Activated effector memory CD4-positive, alpha-beta T cell treated with Interleukin-2 at 50 U/mL for 16 hours (primary cell): ENCODE data around the gene TGFB2.

ENCODE experiments used
- DNase-seq: peaks from one replicate; pipeline ENCODE4 v3.0.0-alpha.2; 2020

The TGFB2 gene

GRCh38 chr1:218430822-218431221 is 85.7 kb downstream of the TGFB2 start:
- no peak for DNase-seq

GRCh38 chr1:218431476-218431875 is 86.3 kb downstream of the TGFB2 start:
- no peak for DNase-seq

- no peak for DNase-seq
These were observed 88.6 kb downstream of the TGFB2 start for GRCh38 chr1:218433744-218434143.

- DNase-seq = no peak
These were observed 90.4 kb downstream of the TGFB2 start for GRCh38 chr1:218435528-218435927.

- no peak for DNase-seq
These were observed 91.2 kb downstream of the TGFB2 start for GRCh38 chr1:218436346-218436745.

GRCh38 chr1:218436997-218437396 is 91.9 kb downstream of the TGFB2 start:
- no peak for DNase-seq

- no peak for DNase-seq
These were observed 94.6 kb downstream of the TGFB2 start for GRCh38 chr1:218439541-218440295.

GRCh38 chr1:218443255-218443654 is 98.1 kb downstream of the TGFB2 start:
- DNase-seq = no peak

GRCh38 chr1:218444173-218444572 is 99.0 kb downstream of the TGFB2 start:
- no peak for DNase-seq

- DNase-seq = no peak
These were observed 99.5 kb downstream of the TGFB2 start for GRCh38 chr1:218444588-218444987.

- DNase-seq = no peak
These were observed 102.0 kb downstream of the TGFB2 start for GRCh38 chr1:218447010-218447689.

- no peak for DNase-seq
These were observed 106.3 kb downstream of the TGFB2 start for GRCh38 chr1:218451415-218451814.

GRCh38 chr1:218454700-218455282 is 109.7 kb downstream of the TGFB2 start:
- no peak for DNase-seq

- DNase-seq = no peak
These were observed 111.3 kb downstream of the TGFB2 start for GRCh38 chr1:218456444-218456843.

- DNase-seq = no peak
These were observed 114.3 kb downstream of the TGFB2 start for GRCh38 chr1:218459450-218459849.

- no peak for DNase-seq
These were observed 115.0 kb downstream of the TGFB2 start for GRCh38 chr1:218459878-218460711.

- no peak for DNase-seq
These were observed 116.2 kb downstream of the TGFB2 start for GRCh38 chr1:218461351-218461750.

- DNase-seq = no peak
These were observed 117.0 kb downstream of the TGFB2 start for GRCh38 chr1:218462116-218462515.

GRCh38 chr1:218462587-218462986 is 117.5 kb downstream of the TGFB2 start:
- no peak for DNase-seq

- DNase-seq = no peak
These were observed 118.3 kb downstream of the TGFB2 start for GRCh38 chr1:218463194-218464156.

GRCh38 chr1:218464871-218465270 is 119.7 kb downstream of the TGFB2 start:
- DNase-seq = no peak
